ENCODE data around the gene KCNJ3.

The KCNJ3 gene

GRCh38 chr2:154692927-154693326 is 5.6 kb upstream of the KCNJ3 start:
- DNase-seq, result peak in 1 of 2 donors; percentile 71
- intact Hi-C loops (cut with DNase I; ENCODE audit: low total_unique reads), result no loop called here
- Histone ChIP-seq H3K27ac (peak overlapping the region; percentile 35 to 85), H3K4me3 (no peak overlapping the region), H3K4me1 (peaks cover 0 to 35% (median 10%) of the 10 kb centered on the region in 4 donors), H3K9me3 (no peaks in the 10 kb centered on the region), H3K27me3 (no peaks in the 10 kb centered on the region), H3K36me3 (no peaks in the 10 kb centered on the region)
- no peak for TF ChIP-seq CTCF (IDR thresholded peaks at IDR 0.05)

GRCh38 chr2:154693741-154694340 is 4.7 kb upstream of the KCNJ3 start:
- no peaks in the 10 kb centered on the region for H3K27me3 ChIP-seq
- DNase-seq, result no peak
- no peak for TF ChIP-seq CTCF (IDR thresholded peaks at IDR 0.05)
- no peaks in the 10 kb centered on the region for H3K36me3 ChIP-seq
- intact Hi-C loops (cut with DNase I; ENCODE audit: low total_unique reads), result no loop called here
- H3K27ac ChIP-seq, result peak overlapping the region; percentile 35 to 85
- no peak overlapping the region for H3K4me3 ChIP-seq
- H3K4me1 ChIP-seq, result peaks cover 0 to 35% (median 13%) of the 10 kb centered on the region in 4 donors
- no peaks in the 10 kb centered on the region for H3K9me3 ChIP-seq

GRCh38 chr2:154694881-154695280 is 3.6 kb upstream of the KCNJ3 start:
- intact Hi-C loops (cut with DNase I; ENCODE audit: low total_unique reads), result no loop called here
- Histone ChIP-seq H3K27ac (peak overlapping the region in 1 of 2 donors; percentile 85), H3K4me3 (no peak overlapping the region), H3K9me3 (no peaks in the 10 kb centered on the region), H3K4me1 (peaks cover 0 to 35% (median 16%) of the 10 kb centered on the region in 4 donors), H3K27me3 (no peaks in the 10 kb centered on the region), H3K36me3 (no peaks in the 10 kb centered on the region)
- no peak for DNase-seq
- TF ChIP-seq CTCF (IDR thresholded peaks at IDR 0.05), result no peak

DNA sequence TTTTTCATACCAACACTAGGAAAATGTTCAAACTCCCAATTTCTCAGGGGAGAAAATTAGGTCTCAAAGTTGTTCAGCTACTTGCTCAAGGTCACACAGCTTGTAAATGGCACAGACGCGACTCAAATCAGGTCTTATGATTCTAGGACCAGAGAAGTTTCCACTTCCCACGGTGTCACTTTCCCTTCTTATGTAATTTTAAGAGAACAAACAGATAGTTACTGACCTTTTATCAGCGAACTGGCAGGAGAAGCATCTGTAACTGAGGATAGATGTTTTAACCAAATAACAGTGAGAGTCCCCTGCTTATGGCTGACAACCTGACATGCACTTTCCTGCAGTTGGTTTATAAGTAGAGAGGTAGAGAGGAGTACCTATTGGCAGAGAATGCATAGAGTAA is 2.1 kb upstream of the KCNJ3 start:
- TF ChIP-seq CTCF (IDR thresholded peaks at IDR 0.05), result no peak

DNA sequence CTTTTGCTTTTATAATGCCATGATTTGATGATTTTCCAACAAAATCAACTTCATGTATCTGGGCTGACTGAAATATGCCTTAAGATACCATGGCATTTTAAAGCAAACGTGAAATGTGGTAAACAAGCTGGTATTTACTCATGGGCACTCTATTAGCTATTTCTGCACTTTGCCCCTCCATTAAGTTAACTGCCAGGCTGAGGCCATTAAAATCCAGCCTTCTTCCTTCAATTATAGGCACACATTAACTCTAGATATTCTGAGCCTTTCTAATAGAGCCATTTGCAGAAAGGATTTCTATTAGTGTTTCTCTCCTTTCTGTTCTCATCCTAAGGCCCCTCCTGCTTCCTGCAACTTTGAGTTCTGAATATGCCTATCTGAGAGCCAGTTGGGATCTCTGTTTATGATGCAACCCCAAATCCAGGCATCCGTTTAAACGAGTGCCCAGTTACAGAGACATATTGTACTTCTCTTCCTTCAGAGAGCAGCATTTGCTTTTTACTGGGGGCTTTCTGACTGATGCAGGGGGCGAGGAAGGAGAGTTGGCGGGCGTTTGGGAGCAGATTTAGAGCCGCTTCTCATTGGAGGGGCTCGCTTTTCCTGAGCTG is 1.6 kb upstream of the KCNJ3 start:
- Histone ChIP-seq H3K27ac (peak overlapping the region; percentile 85 to 87), H3K4me3 (peak overlapping the region; percentile 79 to 82), H3K27me3 (no peaks in the 10 kb centered on the region), H3K9me3 (no peaks in the 10 kb centered on the region), H3K4me1 (peaks cover 0 to 49% (median 16%) of the 10 kb centered on the region in 4 donors), H3K36me3 (no peaks in the 10 kb centered on the region)
- DNase-seq, result no peak
- intact Hi-C loops (cut with DNase I; ENCODE audit: low total_unique reads), result no loop called here
- no peak for TF ChIP-seq CTCF (IDR thresholded peaks at IDR 0.05)

More for the DNA sequence above, 2.1 kb upstream of the KCNJ3 start:
- no peak for DNase-seq
- peak overlapping the region in 1 of 2 donors; percentile 82 for H3K4me3 ChIP-seq
- H3K4me1 ChIP-seq, result peaks cover 0 to 43% (median 16%) of the 10 kb centered on the region in 4 donors
- peak overlapping the region; percentile 85 to 87 for H3K27ac ChIP-seq
- intact Hi-C loops (cut with DNase I; ENCODE audit: low total_unique reads), result no loop called here
- no peaks in the 10 kb centered on the region for H3K9me3 ChIP-seq
- H3K36me3 ChIP-seq, result no peaks in the 10 kb centered on the region
- no peaks in the 10 kb centered on the region for H3K27me3 ChIP-seq
